NCI-H128 (cell line): ENCODE data around the gene INMT.

ENCODE experiments used
- DNase-seq: peaks from one replicate; lab custom pipeline; 2025; ENCODE audit not compliant: unreplicated experiment; lab: John Stamatoyannopoulos, UW

The INMT gene

GRCh38 chr7:30727061-30727945, 24.6 kb upstream of the INMT start:
- no peak for DNase-seq

DNA sequence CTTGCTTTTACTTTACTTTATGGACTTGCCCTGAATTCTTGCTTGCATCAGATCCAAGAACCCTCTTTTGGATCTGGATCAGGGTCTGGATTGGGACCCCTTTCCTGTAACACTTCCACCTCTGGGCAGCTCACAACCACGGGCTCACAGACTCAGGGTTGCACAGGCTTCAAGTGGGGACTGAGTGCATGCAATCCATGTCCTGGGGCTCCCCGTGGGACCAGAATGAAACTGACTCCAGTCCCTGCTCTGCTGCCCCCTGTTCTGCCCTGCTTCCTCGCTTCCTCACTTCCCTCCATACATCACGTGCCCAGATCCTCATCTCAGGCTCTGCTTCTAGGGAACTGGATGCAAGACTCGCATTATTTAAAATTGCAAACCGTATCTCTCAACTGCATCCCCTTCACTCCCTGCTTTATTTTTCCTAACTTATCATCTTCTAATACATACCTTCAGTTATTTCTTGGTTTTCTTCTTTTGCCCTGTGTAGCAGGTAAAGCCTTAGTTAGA, 23.3 kb upstream of the INMT start:
- DNase-seq = no peak

- DNase-seq = no peak
These were observed 22.3 kb upstream of the INMT start for GRCh38 chr7:30729642-30730041.

GRCh38 chr7:30730097-30730496, 21.8 kb upstream of the INMT start:
- DNase-seq = no peak

GRCh38 chr7:30730996-30731395, 20.9 kb upstream of the INMT start:
- no peak for DNase-seq

DNA sequence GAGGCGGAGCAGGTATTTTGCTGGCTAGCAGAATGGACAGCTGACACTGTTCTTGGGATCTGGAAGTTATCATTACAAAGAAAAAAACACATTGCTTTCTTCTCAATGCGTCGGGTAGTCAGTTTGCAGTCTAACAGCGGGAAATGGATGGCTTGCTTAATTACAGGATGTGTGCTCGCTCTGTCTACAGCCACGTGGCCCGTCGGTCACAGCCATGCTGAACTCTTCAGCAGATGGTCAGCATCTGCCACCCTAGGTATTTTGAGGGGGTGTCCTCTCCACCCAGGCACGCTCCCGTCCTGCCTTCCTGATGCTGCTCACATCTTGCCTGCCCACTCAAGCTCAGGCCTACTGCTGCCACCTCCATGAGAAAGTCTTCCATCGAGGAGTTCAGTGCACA, 20.4 kb upstream of the INMT start:
- no peak for DNase-seq

- no peak for DNase-seq
These were observed 19.3 kb upstream of the INMT start for GRCh38 chr7:30732606-30733005.

- DNase-seq = no peak
These were observed 18.7 kb upstream of the INMT start for GRCh38 chr7:30733216-30733615.

- no peak for DNase-seq
These were observed 18.2 kb upstream of the INMT start for GRCh38 chr7:30733691-30734090.

DNA sequence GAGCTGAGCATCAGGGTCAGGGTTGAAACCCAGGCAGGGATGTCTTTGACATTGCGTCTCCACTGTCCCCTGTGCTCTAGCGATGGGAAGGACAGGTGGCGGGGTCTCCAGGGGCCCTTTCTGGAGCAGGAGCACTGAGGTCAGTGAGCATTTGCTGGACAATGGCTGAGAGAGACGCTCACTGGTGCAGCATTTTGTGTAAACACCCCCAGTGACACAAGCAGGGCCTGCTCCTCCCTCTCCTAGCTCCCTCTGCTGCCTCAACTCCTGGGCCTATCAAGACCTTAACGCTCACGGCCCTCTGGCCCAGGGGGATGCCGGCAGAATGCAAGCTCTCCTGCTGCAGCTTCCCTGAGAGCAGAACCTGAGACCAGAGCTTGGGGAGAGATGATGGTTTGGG, 17.4 kb upstream of the INMT start:
- no peak for DNase-seq

DNA sequence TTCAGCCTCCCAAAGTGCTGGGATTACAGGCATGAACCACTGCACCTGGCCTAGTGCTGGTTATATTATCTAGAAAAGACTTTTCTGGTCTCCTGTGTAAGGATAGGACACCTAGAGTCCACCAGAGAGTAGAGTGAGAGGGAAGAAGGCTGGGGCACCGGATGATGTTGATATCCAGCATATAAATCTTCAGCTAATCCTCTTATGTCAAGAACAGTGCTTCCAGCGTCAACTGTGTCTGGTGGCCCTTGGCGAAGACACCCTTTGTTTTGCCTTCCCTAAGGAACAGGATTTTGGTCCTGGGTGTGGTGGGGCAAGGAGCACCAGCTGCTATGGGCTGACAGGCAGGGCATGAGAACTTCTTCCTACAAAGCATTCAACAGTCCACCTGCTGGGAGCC, 16.3 kb upstream of the INMT start:
- DNase-seq = no peak

DNA sequence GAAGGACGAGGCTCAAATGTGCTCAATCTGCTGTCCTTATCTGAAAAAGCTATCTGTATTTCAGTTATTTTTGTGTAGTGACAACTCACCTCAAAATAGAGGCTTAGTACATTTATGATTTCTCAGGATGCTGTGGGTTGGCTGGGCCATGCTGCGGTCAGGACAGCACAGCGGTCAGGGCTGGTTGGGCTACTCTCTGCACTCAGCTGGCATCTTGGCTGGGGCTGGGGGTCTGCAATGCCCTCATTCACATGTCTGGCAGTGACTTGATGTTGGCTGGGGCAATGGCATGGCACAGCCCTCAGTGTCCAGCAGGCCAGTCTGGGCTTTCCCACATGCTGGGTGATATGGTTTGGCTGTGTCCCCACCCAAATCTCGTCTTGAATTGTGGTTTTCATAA, 15.6 kb upstream of the INMT start:
- no peak for DNase-seq

DNA sequence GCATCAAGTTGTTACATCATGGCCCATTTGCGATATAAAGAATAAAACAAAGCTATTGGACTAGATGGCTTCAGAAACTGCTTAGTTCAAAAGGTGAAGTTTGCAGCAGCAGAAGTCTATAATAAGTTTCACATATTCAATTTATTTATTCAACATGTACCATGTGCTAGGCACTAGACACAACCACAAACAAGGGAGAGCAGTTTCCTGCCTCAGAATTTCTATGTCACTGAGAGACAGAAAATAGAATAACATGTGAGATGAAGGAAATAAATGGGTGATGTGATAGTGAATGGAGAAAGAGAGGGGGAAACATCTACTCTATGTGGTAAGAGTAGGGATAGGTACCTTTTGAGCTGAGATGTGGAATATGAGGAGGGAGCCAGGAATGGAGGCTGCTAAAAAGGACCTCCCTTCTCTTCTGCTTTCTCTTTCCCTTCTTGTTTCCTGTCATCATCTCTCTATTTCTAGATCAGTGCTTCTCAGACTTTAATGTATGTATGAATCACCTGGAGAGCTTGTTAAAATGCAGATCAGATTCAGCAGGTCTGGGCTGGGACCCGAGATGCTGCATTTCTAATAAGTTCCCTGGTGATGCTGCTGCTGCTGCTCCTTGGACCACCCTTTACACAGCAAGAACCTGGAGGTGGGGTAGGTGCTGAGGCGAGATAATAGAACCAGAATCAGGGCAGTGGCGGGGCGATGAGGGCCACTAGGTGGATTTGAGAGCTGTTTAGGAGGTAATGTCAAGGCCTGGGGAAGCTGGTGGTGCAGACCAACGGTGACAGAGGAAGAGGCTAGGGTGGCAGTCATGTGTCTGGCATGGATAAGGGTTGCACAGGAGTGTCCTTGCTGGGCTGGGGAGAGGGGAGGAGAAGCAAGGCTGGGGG, 13.7 kb upstream of the INMT start:
- no peak for DNase-seq

GRCh38 chr7:30739691-30740090, 12.2 kb upstream of the INMT start:
- no peak for DNase-seq

- peak; percentile 26 for DNase-seq
These were observed 11.3 kb upstream of the INMT start for GRCh38 chr7:30740417-30741181.

- DNase-seq = no peak
These were observed 10.6 kb upstream of the INMT start for GRCh38 chr7:30741289-30741688.

- no peak for DNase-seq
These were observed 8.4 kb upstream of the INMT start for GRCh38 chr7:30743371-30744074.

- no peak for DNase-seq
These were observed 7.9 kb upstream of the INMT start for GRCh38 chr7:30744075-30744417.

GRCh38 chr7:30745261-30745941, 6.5 kb upstream of the INMT start:
- DNase-seq = no peak

GRCh38 chr7:30750010-30750409, 1.9 kb upstream of the INMT start:
- no peak for DNase-seq
